Vagina (tissue), 2 donors: Measurements from ENCODE around the gene GABBR2.

ENCODE experiments used
- POLR2A ChIP-seq, 2 donors: fragments of 450-650 bp; IDR thresholded peaks; one replicate each; pipeline ENCODE4 v1.6.1; 2017; ENCODE audit warnings: antibody characterized with exemption in 2 of 2, mild to moderate bottlenecking in 2 of 2, moderate library complexity in 2 of 2
- TF ChIP-seq, protein P1 (sequence below), 3 experiments: fragments of 450-650 bp in 2 of 3; fragments of 200-600 bp in 1 of 3; sonication (generic) in 1 of 3; IDR thresholded peaks; one replicate each; pipeline ENCODE4 v1.5.1; 2017 to 2019; ENCODE audit warnings: antibody characterized with exemption in 3 of 3, mild to moderate bottlenecking in 2 of 3, moderate library complexity in 2 of 3

DNA sequence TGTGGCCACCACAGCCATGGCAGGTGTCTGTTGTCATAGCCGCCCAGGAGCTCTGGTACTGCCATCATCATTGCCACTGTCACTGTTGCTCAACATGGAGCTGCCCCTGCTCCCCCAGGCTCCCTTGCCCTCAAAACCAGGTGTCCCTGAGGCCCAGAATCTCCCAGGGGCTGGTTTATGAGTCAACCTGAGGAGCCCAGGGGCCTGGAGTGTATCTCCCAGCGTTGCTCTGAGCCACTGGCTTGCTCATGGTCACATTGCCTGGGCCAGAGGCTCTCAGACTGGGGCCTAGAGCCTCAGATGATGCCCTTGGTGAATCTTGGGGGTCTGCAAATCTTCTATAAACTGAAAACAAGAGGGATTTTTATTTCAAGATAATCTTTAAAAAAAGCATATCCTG, 428.6 kb downstream of the GABBR2 start:
- TF ChIP-seq, protein P1, sequence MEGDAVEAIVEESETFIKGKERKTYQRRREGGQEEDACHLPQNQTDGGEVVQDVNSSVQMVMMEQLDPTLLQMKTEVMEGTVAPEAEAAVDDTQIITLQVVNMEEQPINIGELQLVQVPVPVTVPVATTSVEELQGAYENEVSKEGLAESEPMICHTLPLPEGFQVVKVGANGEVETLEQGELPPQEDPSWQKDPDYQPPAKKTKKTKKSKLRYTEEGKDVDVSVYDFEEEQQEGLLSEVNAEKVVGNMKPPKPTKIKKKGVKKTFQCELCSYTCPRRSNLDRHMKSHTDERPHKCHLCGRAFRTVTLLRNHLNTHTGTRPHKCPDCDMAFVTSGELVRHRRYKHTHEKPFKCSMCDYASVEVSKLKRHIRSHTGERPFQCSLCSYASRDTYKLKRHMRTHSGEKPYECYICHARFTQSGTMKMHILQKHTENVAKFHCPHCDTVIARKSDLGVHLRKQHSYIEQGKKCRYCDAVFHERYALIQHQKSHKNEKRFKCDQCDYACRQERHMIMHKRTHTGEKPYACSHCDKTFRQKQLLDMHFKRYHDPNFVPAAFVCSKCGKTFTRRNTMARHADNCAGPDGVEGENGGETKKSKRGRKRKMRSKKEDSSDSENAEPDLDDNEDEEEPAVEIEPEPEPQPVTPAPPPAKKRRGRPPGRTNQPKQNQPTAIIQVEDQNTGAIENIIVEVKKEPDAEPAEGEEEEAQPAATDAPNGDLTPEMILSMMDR (IDR thresholded peaks at IDR 0.05), result no peak
- no peak for TF ChIP-seq POLR2A (IDR thresholded peaks at IDR 0.05)
